GM18505 (cell line): ENCODE measurements around the gene SHC2.

Experiments
- ATAC-seq: cut with Tn5 transposase; IDR thresholded peaks from one replicate; pipeline ENCODE4 v1.9.1; 2021; ENCODE audit not compliant: unreplicated experiment
- POLR2A ChIP-seq: IDR thresholded peaks from 4 replicates; pipeline ENCODE4 v1.6.1; 2011; ENCODE audit warnings: borderline replicate concordance; ENCODE audit not compliant: insufficient read depth, insufficient read length; ENCODE audit errors: extremely low read depth

Gene SHC2

GRCh38 chr19:496112-496665, 35.4 kb upstream of the SHC2 start, which contains the start of gene MADCAM1:
TSS of gene MADCAM1 (plus strand) at chr19:496486. CDS start at chr19:496500, 14 bp downstream.
- no peak for TF ChIP-seq POLR2A
- ATAC-seq = no peak

GRCh38 chr19:495402-496111, 34.7 kb upstream of the SHC2 start:
- TF ChIP-seq POLR2A = no peak
- ATAC-seq = no peak

GRCh38 chr19:495081-495401, 34.2 kb upstream of the SHC2 start:
- ATAC-seq = no peak

GRCh38 chr19:494171-495080, 33.6 kb upstream of the SHC2 start:
- TF ChIP-seq POLR2A = no peak
- ATAC-seq = no peak

More at GRCh38 chr19:495081-495401, 34.2 kb upstream of the SHC2 start:
- TF ChIP-seq POLR2A = no peak

- TF ChIP-seq POLR2A = no peak
- ATAC-seq = no peak
These were observed 32.7 kb upstream of the SHC2 start for GRCh38 chr19:493391-494170.

- ATAC-seq = no peak
- no peak for TF ChIP-seq POLR2A
These were observed 31.3 kb upstream of the SHC2 start for GRCh38 chr19:492091-492531.

- no peak for ATAC-seq
- TF ChIP-seq POLR2A = no peak
These were observed 30.4 kb upstream of the SHC2 start for GRCh38 chr19:491146-491741.

- TF ChIP-seq POLR2A = no peak
- peak; percentile 9 for ATAC-seq
These were observed 28.8 kb upstream of the SHC2 start for GRCh38 chr19:489418-490196.

GRCh38 chr19:488505-489417, 27.9 kb upstream of the SHC2 start:
- peak; percentile 73 for ATAC-seq
- peak; percentile 86 for TF ChIP-seq POLR2A

GRCh38 chr19:485583-486236, 24.9 kb upstream of the SHC2 start:
- no peak for TF ChIP-seq POLR2A
- no peak for ATAC-seq
